ENCODE measurements around the gene AZU1. TPM values are rescaled to one million over a fixed set of nuclear protein-coding genes. Genes with fewer than 3 reads are reported as not detected.

AZU1 gene
- total and polyA plus RNA-seq, 4 donors = 0.08 to 20.2 (median 0.99) TPM

DNA sequence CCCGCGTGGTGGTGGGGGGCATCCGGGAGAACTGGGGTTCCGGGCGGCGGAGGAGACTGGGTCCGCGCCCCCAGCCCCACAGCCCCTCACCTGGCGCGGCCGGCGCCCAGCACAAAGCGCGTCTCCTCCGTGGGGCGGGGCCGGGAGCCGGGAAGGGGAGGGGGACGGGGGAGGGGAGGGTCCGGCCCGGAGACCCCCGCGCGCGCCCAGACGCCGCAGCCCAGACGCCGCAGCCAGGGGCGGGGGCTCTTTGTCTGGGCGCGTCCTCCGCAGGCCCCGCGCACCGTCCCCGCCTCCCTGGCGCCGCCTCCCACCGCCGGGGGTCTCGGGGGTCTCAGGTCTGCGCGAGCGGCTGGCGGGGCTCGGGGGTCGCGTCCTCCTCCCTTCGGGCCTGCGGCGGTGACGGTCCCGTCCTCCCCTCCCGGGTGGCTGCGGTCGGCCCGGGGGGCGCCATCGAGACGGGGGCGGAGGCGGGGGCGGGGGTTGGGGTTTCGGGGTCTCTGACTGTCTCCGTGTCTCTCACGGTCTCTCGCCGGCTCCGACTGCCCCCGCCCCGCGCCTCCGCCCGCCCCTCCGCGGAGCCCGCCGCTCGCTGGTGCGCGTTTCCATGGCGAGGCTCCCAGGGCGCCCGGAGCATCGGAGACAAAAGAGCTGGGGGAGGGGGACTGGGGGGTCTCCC lies 5.7 kb upstream of the AZU1 start, which contains the start of gene PLPPR3:
PLPPR3 (minus strand) TSS at position 131 of the 679 bp plus-strand sequence. CDS start 396 bp downstream, outside the sequence.
- WGBS = 3% methylated on average over 86 of the region's 86 CpGs
- H3K9me3 ChIP-seq (ENCODE audit: control insufficient read depth in 4 of 4, low read length in 3 of 4) = no peaks in the 10 kb centered on the region
- H3K4me3 ChIP-seq (ENCODE audit: low read depth in 1 of 3, low read length in 3 of 3) = peak within 1 kb of the TSS in 1 of 3 donors; percentile 45
- peaks cover 0 to 6% (median 1%) of the 10 kb centered on the region in 4 donors for H3K27me3 ChIP-seq (ENCODE audit: control insufficient read depth in 4 of 4, insufficient read depth in 4 of 4, low read length in 3 of 4)
- H3K4me1 ChIP-seq (ENCODE audit: control insufficient read depth in 4 of 4, insufficient read depth in 4 of 4, low read length in 3 of 4) = peaks cover 0 to 8% (median 0%) of the 10 kb centered on the region in 4 donors
- no peak within 1 kb of the TSS for H3K27ac ChIP-seq (ENCODE audit: low read depth in 1 of 2, low read length in 2 of 2)
- H3K9ac ChIP-seq (ENCODE audit: low read depth in 1 of 2, low read length in 2 of 2) = no peak within 1 kb of the TSS
- TF ChIP-seq, protein P1, sequence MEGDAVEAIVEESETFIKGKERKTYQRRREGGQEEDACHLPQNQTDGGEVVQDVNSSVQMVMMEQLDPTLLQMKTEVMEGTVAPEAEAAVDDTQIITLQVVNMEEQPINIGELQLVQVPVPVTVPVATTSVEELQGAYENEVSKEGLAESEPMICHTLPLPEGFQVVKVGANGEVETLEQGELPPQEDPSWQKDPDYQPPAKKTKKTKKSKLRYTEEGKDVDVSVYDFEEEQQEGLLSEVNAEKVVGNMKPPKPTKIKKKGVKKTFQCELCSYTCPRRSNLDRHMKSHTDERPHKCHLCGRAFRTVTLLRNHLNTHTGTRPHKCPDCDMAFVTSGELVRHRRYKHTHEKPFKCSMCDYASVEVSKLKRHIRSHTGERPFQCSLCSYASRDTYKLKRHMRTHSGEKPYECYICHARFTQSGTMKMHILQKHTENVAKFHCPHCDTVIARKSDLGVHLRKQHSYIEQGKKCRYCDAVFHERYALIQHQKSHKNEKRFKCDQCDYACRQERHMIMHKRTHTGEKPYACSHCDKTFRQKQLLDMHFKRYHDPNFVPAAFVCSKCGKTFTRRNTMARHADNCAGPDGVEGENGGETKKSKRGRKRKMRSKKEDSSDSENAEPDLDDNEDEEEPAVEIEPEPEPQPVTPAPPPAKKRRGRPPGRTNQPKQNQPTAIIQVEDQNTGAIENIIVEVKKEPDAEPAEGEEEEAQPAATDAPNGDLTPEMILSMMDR (IDR thresholded peaks at IDR 0.05; ENCODE audit: low read depth, low read length, missing input control) = no peak
- no peaks in the 10 kb centered on the region for H3K36me3 ChIP-seq (ENCODE audit: control insufficient read depth in 4 of 4, insufficient read depth in 3 of 4, low read depth in 1 of 4, low read length in 3 of 4)
- no peak for DNase-seq (ENCODE audit: low spot score)

DNA sequence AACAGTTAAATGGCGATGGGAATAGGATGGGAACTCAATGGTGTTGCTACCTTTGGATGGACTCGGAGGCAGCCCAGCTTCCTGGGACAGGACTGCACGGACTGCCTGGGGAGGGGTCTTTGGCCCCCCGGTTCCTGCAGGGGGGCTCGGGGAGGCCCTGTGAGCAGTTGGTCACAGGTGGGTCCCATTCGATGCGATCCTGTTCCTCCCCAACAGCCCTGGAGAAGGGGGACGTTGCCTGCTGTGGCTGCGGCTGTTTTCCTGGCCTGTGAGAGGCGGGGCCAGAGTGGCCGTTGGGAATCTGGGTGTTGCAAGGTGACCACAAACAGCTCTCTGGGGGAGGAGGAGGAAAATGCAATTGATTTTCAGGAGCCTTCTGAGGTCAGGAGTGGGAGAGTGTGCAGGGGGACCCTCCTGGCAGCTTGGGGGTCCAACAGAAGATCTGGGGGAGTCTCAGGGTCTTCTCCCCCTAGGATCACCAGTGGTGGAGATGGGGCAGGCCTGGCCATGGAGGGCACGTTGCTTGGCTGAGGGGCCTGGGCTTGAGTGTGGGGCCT lies 4.0 kb upstream of the AZU1 start:
- TF ChIP-seq FOXA2 (IDR thresholded peaks at IDR 0.05) = no peak
- TF ChIP-seq FOXA1 (IDR thresholded peaks at IDR 0.05) = no peak
- TF ChIP-seq, protein P2, sequence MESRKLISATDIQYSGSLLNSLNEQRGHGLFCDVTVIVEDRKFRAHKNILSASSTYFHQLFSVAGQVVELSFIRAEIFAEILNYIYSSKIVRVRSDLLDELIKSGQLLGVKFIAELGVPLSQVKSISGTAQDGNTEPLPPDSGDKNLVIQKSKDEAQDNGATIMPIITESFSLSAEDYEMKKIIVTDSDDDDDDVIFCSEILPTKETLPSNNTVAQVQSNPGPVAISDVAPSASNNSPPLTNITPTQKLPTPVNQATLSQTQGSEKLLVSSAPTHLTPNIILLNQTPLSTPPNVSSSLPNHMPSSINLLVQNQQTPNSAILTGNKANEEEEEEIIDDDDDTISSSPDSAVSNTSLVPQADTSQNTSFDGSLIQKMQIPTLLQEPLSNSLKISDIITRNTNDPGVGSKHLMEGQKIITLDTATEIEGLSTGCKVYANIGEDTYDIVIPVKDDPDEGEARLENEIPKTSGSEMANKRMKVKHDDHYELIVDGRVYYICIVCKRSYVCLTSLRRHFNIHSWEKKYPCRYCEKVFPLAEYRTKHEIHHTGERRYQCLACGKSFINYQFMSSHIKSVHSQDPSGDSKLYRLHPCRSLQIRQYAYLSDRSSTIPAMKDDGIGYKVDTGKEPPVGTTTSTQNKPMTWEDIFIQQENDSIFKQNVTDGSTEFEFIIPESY (IDR thresholded peaks at IDR 0.05) = no peak
- TF ChIP-seq, protein P1 (IDR thresholded peaks at IDR 0.05; ENCODE audit: low read depth, low read length, missing input control) = no peak
- no peak for TF ChIP-seq EGR1 (IDR thresholded peaks at IDR 0.05; ENCODE audit: low read depth in 2 of 2)
- no peak for TF ChIP-seq RAD21 (IDR thresholded peaks at IDR 0.05)
- TF ChIP-seq RXRA (IDR thresholded peaks at IDR 0.05) = no peak
- TF ChIP-seq JUND (IDR thresholded peaks at IDR 0.05) = no peak
- TF ChIP-seq, protein P3, sequence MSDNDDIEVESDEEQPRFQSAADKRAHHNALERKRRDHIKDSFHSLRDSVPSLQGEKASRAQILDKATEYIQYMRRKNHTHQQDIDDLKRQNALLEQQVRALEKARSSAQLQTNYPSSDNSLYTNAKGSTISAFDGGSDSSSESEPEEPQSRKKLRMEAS (IDR thresholded peaks at IDR 0.05) = no peak
- TF ChIP-seq GABPA (IDR thresholded peaks at IDR 0.05 in 1 of 2, conservative IDR thresholded peaks at IDR 0.05 in 1 of 2) = no peak
- 32% methylated on average over 12 of the region's 12 CpGs for WGBS
- Histone ChIP-seq H3K36me3 (ENCODE audit: control insufficient read depth in 4 of 4, insufficient read depth in 3 of 4, low read depth in 1 of 4, low read length in 3 of 4) (no peaks in the 10 kb centered on the region), H3K9ac (ENCODE audit: low read depth in 1 of 2, low read length in 2 of 2) (no peak overlapping the region), H3K27ac (ENCODE audit: low read depth in 1 of 2, low read length in 2 of 2) (no peak overlapping the region), H3K4me3 (ENCODE audit: low read depth in 1 of 3, low read length in 3 of 3) (no peak overlapping the region), H3K4me1 (ENCODE audit: control insufficient read depth in 4 of 4, insufficient read depth in 4 of 4, low read length in 3 of 4) (peaks cover 0 to 8% (median 0%) of the 10 kb centered on the region in 4 donors), H3K27me3 (ENCODE audit: control insufficient read depth in 4 of 4, insufficient read depth in 4 of 4, low read length in 3 of 4) (peaks cover 0 to 6% (median 1%) of the 10 kb centered on the region in 4 donors), H3K9me3 (ENCODE audit: control insufficient read depth in 4 of 4, low read length in 3 of 4) (no peaks in the 10 kb centered on the region)
- no peak for DNase-seq (ENCODE audit: low spot score)

All from liver (tissue), 9 donors.